Endothelial cell of umbilical vein (primary cell): ENCODE results near the gene TRAP1.

Experiments used
- POLR2A ChIP-seq: IDR thresholded peaks from 2 replicates; pipeline ENCODE4 v1.6.1; 2012; ENCODE audit warnings: low read depth, mild to moderate bottlenecking, control low read depth, low read length
- POLR2AphosphoS5 ChIP-seq: IDR thresholded peaks from 2 replicates; pipeline ENCODE4 v1.6.1; 2012; ENCODE audit warnings: low read depth, mild to moderate bottlenecking, control low read depth, low read length, moderate library complexity; ENCODE audit not compliant: insufficient read depth
- TF ChIP-seq, protein P1 (sequence below), 2 donors: IDR thresholded peaks; 1 replicate in 1 of 2; 2 replicates in 1 of 2; pipeline ENCODE4 v1.5.1; 2011; ENCODE audit warnings: low read length in 2 of 2, mild to moderate bottlenecking in 2 of 2, moderate library complexity in 2 of 2, control low read depth in 1 of 2, inconsistent platforms in 1 of 2, low read depth in 1 of 2; ENCODE audit not compliant: insufficient read depth in 1 of 2; ENCODE audit errors: extremely low read depth in 1 of 2

DNA sequence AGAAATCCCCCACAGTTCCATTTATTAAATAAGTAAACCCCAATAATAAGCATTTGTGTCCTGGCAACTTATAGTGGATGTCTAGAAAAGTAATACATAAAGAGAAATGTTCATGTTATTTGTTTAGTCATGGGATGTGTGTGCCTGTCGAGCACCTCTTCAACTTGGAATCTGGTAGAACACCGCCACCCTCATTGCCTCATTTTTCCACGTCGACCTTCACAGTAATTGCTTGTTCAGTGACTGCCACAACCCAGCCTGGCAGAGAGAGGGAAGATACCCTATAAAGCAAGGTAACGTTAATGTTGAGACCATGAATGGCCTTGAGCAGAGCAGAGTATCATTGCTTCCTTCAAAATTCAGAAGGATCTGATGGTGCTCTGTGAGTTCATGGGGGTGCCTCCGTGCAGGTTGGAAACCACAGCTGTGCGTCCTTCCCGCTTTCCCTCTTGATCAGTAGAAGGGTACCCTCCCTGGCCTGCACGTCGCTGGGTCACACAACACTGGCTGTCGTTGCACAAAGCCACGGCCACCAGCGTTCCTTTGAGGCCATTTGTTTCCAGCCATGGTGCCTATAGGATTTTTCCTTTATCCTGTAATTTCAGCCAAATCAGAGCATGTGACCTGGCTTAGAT, 66.6 kb downstream of the TRAP1 start:
- no peak for TF ChIP-seq POLR2AphosphoS5
- TF ChIP-seq, protein P1, sequence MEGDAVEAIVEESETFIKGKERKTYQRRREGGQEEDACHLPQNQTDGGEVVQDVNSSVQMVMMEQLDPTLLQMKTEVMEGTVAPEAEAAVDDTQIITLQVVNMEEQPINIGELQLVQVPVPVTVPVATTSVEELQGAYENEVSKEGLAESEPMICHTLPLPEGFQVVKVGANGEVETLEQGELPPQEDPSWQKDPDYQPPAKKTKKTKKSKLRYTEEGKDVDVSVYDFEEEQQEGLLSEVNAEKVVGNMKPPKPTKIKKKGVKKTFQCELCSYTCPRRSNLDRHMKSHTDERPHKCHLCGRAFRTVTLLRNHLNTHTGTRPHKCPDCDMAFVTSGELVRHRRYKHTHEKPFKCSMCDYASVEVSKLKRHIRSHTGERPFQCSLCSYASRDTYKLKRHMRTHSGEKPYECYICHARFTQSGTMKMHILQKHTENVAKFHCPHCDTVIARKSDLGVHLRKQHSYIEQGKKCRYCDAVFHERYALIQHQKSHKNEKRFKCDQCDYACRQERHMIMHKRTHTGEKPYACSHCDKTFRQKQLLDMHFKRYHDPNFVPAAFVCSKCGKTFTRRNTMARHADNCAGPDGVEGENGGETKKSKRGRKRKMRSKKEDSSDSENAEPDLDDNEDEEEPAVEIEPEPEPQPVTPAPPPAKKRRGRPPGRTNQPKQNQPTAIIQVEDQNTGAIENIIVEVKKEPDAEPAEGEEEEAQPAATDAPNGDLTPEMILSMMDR (IDR thresholded peaks at IDR 0.05; ENCODE audit: extremely low read depth in 1 of 2, insufficient read depth in 1 of 2, low read depth in 1 of 2, low read length in 2 of 2): no peak
- TF ChIP-seq POLR2A: no peak
